CD4-positive, alpha-beta T cell treated with Interleukin-12 subunit alpha and Interleukin-12 subunit beta, for 1 hour (primary cell): ENCODE results near the gene PGA3.
"Not testable (repeated sequence)": the region's sequence is repeated elsewhere in the genome, so short reads cannot be mapped to it uniquely, and the experiment has no call there.

Experiments
- DNase-seq: peaks from one replicate; pipeline ENCODE4 v3.0.0-alpha.2; 2020

PGA3 gene

GRCh38 chr11:61211327-61211952 lies 8.1 kb downstream of the PGA3 start:
- not testable (repeated sequence) for DNase-seq

- not testable (repeated sequence) for DNase-seq
These were observed 8.9 kb downstream of the PGA3 start for GRCh38 chr11:61212202-61212601.

GRCh38 chr11:61213711-61214324 lies 10.5 kb downstream of the PGA3 start:
- DNase-seq, result not testable (repeated sequence)

GRCh38 chr11:61218306-61218705 lies 15.0 kb downstream of the PGA3 start:
- DNase-seq, result not testable (repeated sequence)

- DNase-seq, result not testable (repeated sequence)
These were observed 15.7 kb downstream of the PGA3 start for GRCh38 chr11:61219016-61219415.

GRCh38 chr11:61222047-61222446 lies 18.7 kb downstream of the PGA3 start, which contains the start of gene PGA4:
Gene PGA4 (plus strand): TSS chr11:61222347. CDS start chr11:61222401, 54 bp downstream.
- DNase-seq, result not testable (repeated sequence)

GRCh38 chr11:61222692-61223091 lies 19.4 kb downstream of the PGA3 start:
- DNase-seq, result not testable (repeated sequence)

- not testable (repeated sequence) for DNase-seq
These were observed 23.3 kb downstream of the PGA3 start for GRCh38 chr11:61226457-61227137.

- DNase-seq, result not testable (repeated sequence)
These were observed 26.1 kb downstream of the PGA3 start for GRCh38 chr11:61229458-61229857.

GRCh38 chr11:61231033-61231432 lies 27.7 kb downstream of the PGA3 start:
- not testable (repeated sequence) for DNase-seq

GRCh38 chr11:61231585-61231984 lies 28.3 kb downstream of the PGA3 start:
- DNase-seq, result not testable (repeated sequence)

GRCh38 chr11:61232548-61233145 lies 29.3 kb downstream of the PGA3 start:
- not testable (repeated sequence) for DNase-seq

- DNase-seq, result not testable (repeated sequence)
These were observed 33.8 kb downstream of the PGA3 start for GRCh38 chr11:61237130-61237529.

- DNase-seq, result not testable (repeated sequence)
These were observed 37.0 kb downstream of the PGA3 start for GRCh38 chr11:61240288-61240687.

GRCh38 chr11:61240875-61241274 lies 37.6 kb downstream of the PGA3 start, which contains the start of gene PGA5:
Gene PGA5 (plus strand): TSS chr11:61241175. CDS start chr11:61241227, 52 bp downstream.
- DNase-seq, result not testable (repeated sequence)

GRCh38 chr11:61241526-61241925 lies 38.2 kb downstream of the PGA3 start:
- DNase-seq, result not testable (repeated sequence)

- DNase-seq, result not testable (repeated sequence)
These were observed 42.1 kb downstream of the PGA3 start for GRCh38 chr11:61245284-61245964.

GRCh38 chr11:61248071-61248470 lies 44.8 kb downstream of the PGA3 start:
- DNase-seq, result not testable (repeated sequence)

GRCh38 chr11:61249201-61249600 lies 45.9 kb downstream of the PGA3 start:
- DNase-seq, result not testable (repeated sequence)

- not testable (repeated sequence) for DNase-seq
These were observed 47.8 kb downstream of the PGA3 start for GRCh38 chr11:61250796-61251765.

- DNase-seq, result not testable (repeated sequence)
These were observed 49.0 kb downstream of the PGA3 start for GRCh38 chr11:61252332-61252731.
